ENCODE data around the gene CDIP1.

Gene CDIP1

GRCh38 chr16:4499196-4499555, 39.4 kb downstream of the CDIP1 start:
- Histone ChIP-seq H2AFZ (ENCODE audit: low read length) (no peak overlapping the region), H3F3A (ENCODE audit: insufficient read depth, low read length) (no peaks in the 10 kb centered on the region), H3K27me3 (replicated peaks; ENCODE audit: insufficient read depth, low read length) (no peaks in the 10 kb centered on the region), H3K4me2 (ENCODE audit: low read depth, low read length) (no peak overlapping the region), H3K4me3 (ENCODE audit: low read length) (no peak overlapping the region), H3K9me3 (replicated peaks; ENCODE audit: insufficient read depth, low read length) (no peaks in the 10 kb centered on the region), H3K36me3 (replicated peaks; ENCODE audit: insufficient read depth, low read length) (0 out of 2 replicates have a peak, but pooled peaks cover 3% of the 10 kb centered on the region), H4K20me1 (ENCODE audit: insufficient read depth, low read length) (no peaks in the 10 kb centered on the region), H3K9me2 (replicated peaks; ENCODE audit: insufficient read depth, low read length) (no peaks in the 10 kb centered on the region), H3K4me1 (ENCODE audit: low read length) (peaks cover 5% of the 10 kb centered on the region), H3K27ac (ENCODE audit: low read length) (no peak overlapping the region), H3K9ac (ENCODE audit: low read length) (no peak overlapping the region), H3K79me2 (ENCODE audit: low read length) (peaks cover 70% of the 10 kb centered on the region)
- TF ChIP-seq CTCF (IDR thresholded peaks at IDR 0.05; ENCODE audit: low read length) = no peak
- TF ChIP-seq EZH2 (optimal IDR thresholded peaks at IDR 0.05; ENCODE audit: low read depth, low read length) = no peak
- no peak for TF ChIP-seq EZH2phosphoT487 (IDR thresholded peaks at IDR 0.05; ENCODE audit: low read length)
- DNase-seq = no peak

GRCh38 chr16:4498546-4499195, 39.9 kb downstream of the CDIP1 start:
- H3K36me3 ChIP-seq (replicated peaks; ENCODE audit: insufficient read depth, low read length) = 0 out of 2 replicates have a peak, but pooled peaks cover 3% of the 10 kb centered on the region
- H3K9me3 ChIP-seq (replicated peaks; ENCODE audit: insufficient read depth, low read length) = no peaks in the 10 kb centered on the region
- H3K9ac ChIP-seq (ENCODE audit: low read length) = no peak overlapping the region
- peaks cover 65% of the 10 kb centered on the region for H3K79me2 ChIP-seq (ENCODE audit: low read length)
- no peaks in the 10 kb centered on the region for H3K27me3 ChIP-seq (replicated peaks; ENCODE audit: insufficient read depth, low read length)
- TF ChIP-seq EZH2 (optimal IDR thresholded peaks at IDR 0.05; ENCODE audit: low read depth, low read length) (no peak), EZH2phosphoT487 (IDR thresholded peaks at IDR 0.05; ENCODE audit: low read length) (no peak), CTCF (IDR thresholded peaks at IDR 0.05; ENCODE audit: low read length) (no peak)
- H3K4me3 ChIP-seq (ENCODE audit: low read length) = no peak overlapping the region
- H3K4me1 ChIP-seq (ENCODE audit: low read length) = peaks cover under 1% of the 10 kb centered on the region; the same call in 1 of the 2 replicates
- H3K4me2 ChIP-seq (ENCODE audit: low read depth, low read length) = no peak overlapping the region
- no peak overlapping the region for H3K27ac ChIP-seq (ENCODE audit: low read length)
- H2AFZ ChIP-seq (ENCODE audit: low read length) = no peak overlapping the region
- DNase-seq = no peak
- H3K9me2 ChIP-seq (replicated peaks; ENCODE audit: insufficient read depth, low read length) = no peaks in the 10 kb centered on the region
- no peaks in the 10 kb centered on the region for H3F3A ChIP-seq (ENCODE audit: insufficient read depth, low read length)
- no peaks in the 10 kb centered on the region for H4K20me1 ChIP-seq (ENCODE audit: insufficient read depth, low read length)

GRCh38 chr16:4496305-4496704, 42.3 kb downstream of the CDIP1 start:
- Histone ChIP-seq H3K27ac (ENCODE audit: low read length) (no peak overlapping the region), H3K9ac (ENCODE audit: low read length) (no peak overlapping the region), H3K79me2 (ENCODE audit: low read length) (peaks cover 60% of the 10 kb centered on the region), H3F3A (ENCODE audit: insufficient read depth, low read length) (no peaks in the 10 kb centered on the region), H4K20me1 (ENCODE audit: insufficient read depth, low read length) (no peaks in the 10 kb centered on the region), H3K4me1 (ENCODE audit: low read length) (no peaks in the 10 kb centered on the region), H3K9me3 (replicated peaks; ENCODE audit: insufficient read depth, low read length) (no peaks in the 10 kb centered on the region), H2AFZ (ENCODE audit: low read length) (no peak overlapping the region), H3K9me2 (replicated peaks; ENCODE audit: insufficient read depth, low read length) (no peaks in the 10 kb centered on the region), H3K36me3 (replicated peaks; ENCODE audit: insufficient read depth, low read length) (0 out of 2 replicates have a peak, but pooled peaks cover 3% of the 10 kb centered on the region), H3K4me3 (ENCODE audit: low read length) (no peak overlapping the region), H3K4me2 (ENCODE audit: low read depth, low read length) (no peak overlapping the region), H3K27me3 (replicated peaks; ENCODE audit: insufficient read depth, low read length) (no peaks in the 10 kb centered on the region)
- TF ChIP-seq CTCF (IDR thresholded peaks at IDR 0.05; ENCODE audit: low read length) (no peak), EZH2 (optimal IDR thresholded peaks at IDR 0.05; ENCODE audit: low read depth, low read length) (no peak), EZH2phosphoT487 (IDR thresholded peaks at IDR 0.05; ENCODE audit: low read length) (no peak)
- DNase-seq = no peak

Measured in MM.1S (cell line).